Brain microvascular endothelial cell (primary cell): ENCODE data around the gene CRMP1.

Experiments used
- DNase-seq: peaks from one replicate; pipeline ENCODE4 v3.0.0-alpha.2; 2020
- H3K27ac ChIP-seq: fragments of 250-450 bp; sonication (Bioruptor Pico); 2 replicates; pipeline ENCODE4 v1.5.1; 2020; ENCODE audit warnings: mild to moderate bottlenecking, moderate library complexity
- H3K27me3 ChIP-seq: fragments of 250-450 bp; sonication (Bioruptor Pico); replicated peaks from 2 replicates; pipeline ENCODE4 v1.5.1; 2020; ENCODE audit warnings: mild to moderate bottlenecking
- H3K36me3 ChIP-seq: fragments of 250-450 bp; sonication (Bioruptor Pico); replicated peaks from 2 replicates; pipeline ENCODE4 v1.5.1; 2020; ENCODE audit warnings: mild to moderate bottlenecking
- H3K4me3 ChIP-seq: 2 replicates; pipeline ENCODE4 v1.5.1; 2011; ENCODE audit warnings: low read depth, mild to moderate bottlenecking, control low read depth, low read length, moderate library complexity
- in situ Hi-C: cut with HindIII; loops from 2 replicates; pipeline ENCODE4 v1.10.0; 2017; ENCODE audit warnings: low sequenced_read_pairs, low pct_ligation_motif_present
- TF ChIP-seq, protein P1 (sequence below): IDR thresholded peaks from 2 replicates; pipeline ENCODE4 v1.5.1; 2011; ENCODE audit warnings: low read depth, mild to moderate bottlenecking, moderate library complexity, low read length, control low read depth, inconsistent platforms; ENCODE audit errors: missing control alignments

The CRMP1 gene

DNA sequence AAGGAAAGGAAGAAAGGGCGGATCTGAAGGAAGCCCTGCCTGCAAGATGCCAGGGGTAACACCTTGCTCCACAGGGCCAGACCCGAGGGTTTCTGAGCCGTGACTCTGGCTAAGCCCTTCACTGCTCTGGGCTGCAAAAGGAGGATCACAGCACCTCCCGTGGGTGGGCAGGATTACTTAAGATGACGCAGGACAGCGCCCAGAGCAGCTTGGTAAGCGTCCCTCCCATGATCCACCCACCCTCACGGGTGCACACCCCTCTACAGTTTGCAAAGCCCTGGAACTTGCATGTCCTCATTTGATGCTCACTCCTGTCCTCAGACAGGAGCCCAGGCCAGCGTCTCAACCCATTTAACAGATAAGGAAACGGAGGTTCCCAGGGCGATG, 64.9 kb downstream of the CRMP1 start:
- TF ChIP-seq, protein P1, sequence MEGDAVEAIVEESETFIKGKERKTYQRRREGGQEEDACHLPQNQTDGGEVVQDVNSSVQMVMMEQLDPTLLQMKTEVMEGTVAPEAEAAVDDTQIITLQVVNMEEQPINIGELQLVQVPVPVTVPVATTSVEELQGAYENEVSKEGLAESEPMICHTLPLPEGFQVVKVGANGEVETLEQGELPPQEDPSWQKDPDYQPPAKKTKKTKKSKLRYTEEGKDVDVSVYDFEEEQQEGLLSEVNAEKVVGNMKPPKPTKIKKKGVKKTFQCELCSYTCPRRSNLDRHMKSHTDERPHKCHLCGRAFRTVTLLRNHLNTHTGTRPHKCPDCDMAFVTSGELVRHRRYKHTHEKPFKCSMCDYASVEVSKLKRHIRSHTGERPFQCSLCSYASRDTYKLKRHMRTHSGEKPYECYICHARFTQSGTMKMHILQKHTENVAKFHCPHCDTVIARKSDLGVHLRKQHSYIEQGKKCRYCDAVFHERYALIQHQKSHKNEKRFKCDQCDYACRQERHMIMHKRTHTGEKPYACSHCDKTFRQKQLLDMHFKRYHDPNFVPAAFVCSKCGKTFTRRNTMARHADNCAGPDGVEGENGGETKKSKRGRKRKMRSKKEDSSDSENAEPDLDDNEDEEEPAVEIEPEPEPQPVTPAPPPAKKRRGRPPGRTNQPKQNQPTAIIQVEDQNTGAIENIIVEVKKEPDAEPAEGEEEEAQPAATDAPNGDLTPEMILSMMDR = no peak
- Histone ChIP-seq H3K27me3 (no peaks in the 10 kb centered on the region), H3K36me3 (peaks cover 24% of the 10 kb centered on the region), H3K4me3 (no peak overlapping the region), H3K27ac (no peak overlapping the region)
- DNase-seq = no peak
- in situ Hi-C loops = no loop called here

DNA sequence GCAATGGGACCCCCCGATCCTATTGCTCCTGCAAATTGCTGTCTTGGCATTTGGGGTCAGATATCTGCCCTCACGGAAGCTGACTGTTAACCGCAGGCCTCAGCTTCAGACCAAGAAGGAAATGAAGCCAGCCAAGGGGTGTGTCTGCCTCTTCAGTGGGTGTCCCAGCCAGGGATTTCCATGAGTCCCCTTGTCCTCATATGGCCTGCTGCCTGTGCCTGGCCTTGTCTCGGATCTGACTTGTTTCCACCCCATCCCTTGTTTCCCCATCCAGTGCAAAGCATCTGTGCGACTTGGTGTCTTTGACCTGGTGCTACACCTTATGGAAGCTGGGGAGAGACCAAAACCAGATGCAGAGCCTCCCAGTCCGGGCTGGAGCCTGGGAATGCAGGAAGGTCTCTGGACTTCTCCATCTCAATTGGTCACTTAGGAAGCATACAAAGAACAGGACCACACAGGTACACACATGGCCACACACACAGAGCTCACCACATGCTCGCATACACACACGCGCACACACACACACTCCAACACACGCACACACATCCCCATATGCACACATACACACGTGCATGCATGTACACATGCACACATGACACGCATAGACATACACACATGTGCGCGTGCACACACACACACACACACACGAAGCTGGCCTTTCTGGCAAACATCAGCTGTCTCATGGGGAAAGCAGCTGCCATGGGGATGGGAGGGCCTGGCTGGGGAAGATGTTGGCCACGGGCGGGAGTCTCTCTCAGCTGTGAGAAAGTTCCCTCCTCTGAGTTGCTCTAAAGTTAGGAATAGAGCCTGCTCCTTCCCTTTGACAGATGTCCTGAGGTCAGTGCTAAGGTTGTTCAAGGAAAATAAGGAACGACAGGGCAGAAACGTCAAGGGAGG, 65.5 kb downstream of the CRMP1 start:
- TF ChIP-seq, protein P1 = no peak
- no peak overlapping the region for H3K27ac ChIP-seq
- DNase-seq = peak; percentile 28
- in situ Hi-C loops = no loop called here
- H3K27me3 ChIP-seq = no peaks in the 10 kb centered on the region
- H3K36me3 ChIP-seq = peaks cover 26% of the 10 kb centered on the region
- no peak overlapping the region for H3K4me3 ChIP-seq

DNA sequence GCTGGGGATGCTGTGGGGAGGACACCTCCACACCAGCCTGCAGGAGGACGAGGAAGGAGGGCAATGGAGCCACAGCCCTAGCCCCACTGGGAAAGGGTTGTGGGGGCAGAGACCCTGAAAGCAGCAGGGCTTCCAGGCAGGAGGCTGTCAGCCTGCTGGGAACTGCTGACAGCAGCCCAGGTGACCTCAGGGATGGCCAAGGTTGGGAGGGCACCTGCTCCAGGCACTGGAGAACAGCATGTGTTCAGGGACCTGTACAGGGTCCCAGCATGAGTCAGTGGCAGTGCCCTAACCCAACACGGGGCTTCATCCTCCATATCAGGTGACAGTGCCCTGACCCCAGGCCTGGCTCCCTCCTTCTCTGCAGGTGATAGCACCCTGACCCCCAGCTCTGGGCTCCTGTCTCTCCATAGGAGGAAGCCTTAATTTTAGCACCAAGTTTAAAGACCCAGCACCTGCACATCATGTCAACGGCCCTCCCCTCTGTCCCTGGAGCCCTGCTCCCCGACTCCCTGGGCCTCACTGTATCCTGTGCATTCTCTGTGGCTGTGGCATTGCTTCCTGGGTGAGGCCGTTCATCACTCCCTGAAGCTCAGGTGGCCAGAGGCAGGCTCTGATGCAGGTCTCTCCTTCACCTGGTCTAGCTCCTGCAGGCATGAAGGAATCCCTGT, 66.3 kb downstream of the CRMP1 start:
- DNase-seq = no peak
- TF ChIP-seq, protein P1 = no peak
- in situ Hi-C loops = no loop called here
- H3K27ac ChIP-seq = no peak overlapping the region
- no peaks in the 10 kb centered on the region for H3K27me3 ChIP-seq
- H3K4me3 ChIP-seq = no peak overlapping the region
- peaks cover 32% of the 10 kb centered on the region for H3K36me3 ChIP-seq

DNA sequence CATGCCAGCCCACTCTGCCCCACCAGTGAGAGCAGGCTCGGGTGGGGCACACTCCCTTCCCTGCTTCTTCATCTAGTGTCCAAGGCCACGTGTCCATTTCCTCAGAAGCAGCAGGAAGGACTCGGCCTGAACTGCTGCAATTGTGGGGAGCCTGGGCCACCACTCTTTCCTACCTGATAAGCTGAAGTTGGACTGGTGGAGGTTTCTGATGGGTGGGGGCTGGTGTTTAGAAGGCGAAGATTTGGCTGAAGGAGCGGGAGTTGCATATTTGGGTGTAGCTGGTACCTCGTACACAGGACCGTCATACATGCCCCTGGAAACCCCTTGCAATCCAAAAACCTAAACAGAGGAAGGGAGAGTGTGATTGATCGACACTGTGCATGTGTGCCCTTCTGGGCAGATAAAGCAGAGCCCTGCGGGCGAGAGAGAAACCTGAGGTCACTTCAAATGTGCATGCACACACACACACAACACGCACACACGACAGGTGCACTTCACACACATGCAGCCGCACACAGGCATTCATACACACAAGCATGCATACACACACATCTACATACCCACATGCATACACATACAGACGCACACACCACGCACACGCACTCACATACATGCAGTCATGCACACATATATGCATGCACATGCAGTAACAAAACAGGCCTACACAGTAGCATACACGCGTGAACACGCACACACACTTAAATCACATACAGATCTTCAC, 67.4 kb downstream of the CRMP1 start:
- in situ Hi-C loops = no loop called here
- no peaks in the 10 kb centered on the region for H3K27me3 ChIP-seq
- no peak for DNase-seq
- no peak overlapping the region for H3K27ac ChIP-seq
- TF ChIP-seq, protein P1 = no peak
- peaks cover 42% of the 10 kb centered on the region for H3K36me3 ChIP-seq
- H3K4me3 ChIP-seq = no peak overlapping the region

DNA sequence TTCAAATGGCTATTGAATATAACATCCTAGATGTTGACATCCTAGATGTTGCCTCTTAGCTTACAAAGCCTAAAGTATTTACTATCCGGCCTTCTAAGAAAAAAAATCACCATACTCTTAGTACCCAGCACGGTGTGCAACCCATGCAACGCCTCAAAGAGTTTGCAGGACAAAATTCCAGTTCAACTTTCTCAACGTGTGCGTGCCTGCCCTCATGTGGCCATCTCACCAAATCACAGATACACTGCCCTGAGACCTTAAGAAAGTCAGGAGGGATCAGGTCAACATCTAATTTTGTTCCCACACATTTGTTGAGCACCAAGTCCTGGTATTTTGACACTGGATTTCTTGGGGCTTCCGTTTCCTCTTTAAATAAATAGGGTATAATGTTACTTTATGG, 68.3 kb downstream of the CRMP1 start:
- peaks cover 51% of the 10 kb centered on the region for H3K36me3 ChIP-seq
- no peak overlapping the region for H3K4me3 ChIP-seq
- H3K27me3 ChIP-seq = no peaks in the 10 kb centered on the region
- TF ChIP-seq, protein P1 = peak; percentile 77
- in situ Hi-C loops = no loop called here
- peak; percentile 41 for DNase-seq
- H3K27ac ChIP-seq = no peak overlapping the region
